Trophoblast cell (in vitro differentiated cells and primary cell): ENCODE measurements around the gene SSC5D.

Source experiments
- DNase-seq, 2 donors: peaks; one replicate each; pipeline ENCODE4 v3.0.0-alpha.2; 2016
- H2AFZ ChIP-seq: 2 replicates; pipeline ENCODE4 v1.6.1; 2013; ENCODE audit warnings: low read length, moderate library complexity, mild to moderate bottlenecking; ENCODE audit not compliant: insufficient read depth, poor library complexity
- H2AK5ac ChIP-seq: 2 replicates; pipeline ENCODE4 v1.6.1; 2013; ENCODE audit warnings: mild to moderate bottlenecking, low read length
- H2BK120ac ChIP-seq: 2 replicates; pipeline ENCODE4 v1.6.1; 2013; ENCODE audit warnings: low read length, mild to moderate bottlenecking, moderate library complexity; ENCODE audit not compliant: insufficient read depth, poor library complexity
- H2BK12ac ChIP-seq: 2 replicates; pipeline ENCODE4 v1.6.1; 2013; ENCODE audit warnings: mild to moderate bottlenecking, low read length, moderate library complexity
- H2BK5ac ChIP-seq: 2 replicates; pipeline ENCODE4 v1.6.1; 2013; ENCODE audit warnings: low read length, low read depth, moderate library complexity, mild to moderate bottlenecking; ENCODE audit not compliant: poor library complexity
- H3K14ac ChIP-seq: 2 replicates; pipeline ENCODE4 v1.6.1; 2013; ENCODE audit warnings: mild to moderate bottlenecking, low read length
- H3K18ac ChIP-seq: 2 replicates; pipeline ENCODE4 v1.6.1; 2013; ENCODE audit warnings: mild to moderate bottlenecking, low read length
- H3K23ac ChIP-seq: 2 replicates; pipeline ENCODE4 v1.6.1; 2013; ENCODE audit warnings: low read length
- H3K27ac ChIP-seq: 2 replicates; pipeline ENCODE4 v1.5.1; 2013; ENCODE audit warnings: low read depth, mild to moderate bottlenecking, inconsistent platforms, low read length, moderate library complexity
- H3K27me3 ChIP-seq: 2 replicates; pipeline ENCODE4 v1.6.1; 2013; ENCODE audit warnings: inconsistent platforms, mild to moderate bottlenecking, low read length, moderate library complexity; ENCODE audit not compliant: insufficient read depth
- H3K36me3 ChIP-seq, 2 experiments: 1 replicate in 1 of 2; 2 replicates in 1 of 2; pipeline ENCODE4 v1.6.1; 2013; ENCODE audit warnings: low read length in 2 of 2, mild to moderate bottlenecking in 2 of 2, moderate library complexity in 1 of 2; ENCODE audit not compliant: insufficient read depth in 2 of 2, control insufficient read depth in 1 of 2
- H3K4ac ChIP-seq: 2 replicates; pipeline ENCODE4 v1.6.1; 2013; ENCODE audit warnings: low read depth, mild to moderate bottlenecking, low read length, moderate library complexity
- H3K4me1 ChIP-seq, 2 experiments: 1 replicate in 1 of 2; 2 replicates in 1 of 2; pipeline ENCODE4 v1.6.1; 2013; ENCODE audit warnings: low read length in 2 of 2, mild to moderate bottlenecking in 2 of 2, moderate library complexity in 1 of 2; ENCODE audit not compliant: insufficient read depth in 2 of 2, control insufficient read depth in 1 of 2
- H3K4me2 ChIP-seq: 2 replicates; pipeline ENCODE4 v1.6.1; 2013; ENCODE audit warnings: inconsistent platforms, mild to moderate bottlenecking, low read length, moderate library complexity
- H3K4me3 ChIP-seq: 2 replicates; pipeline ENCODE4 v1.5.1; 2013; ENCODE audit warnings: mild to moderate bottlenecking, low read depth, low read length, inconsistent platforms
- H3K79me1 ChIP-seq: one replicate; pipeline ENCODE4 v1.6.1; 2013; ENCODE audit warnings: low read length
- H3K79me2 ChIP-seq: 2 replicates; pipeline ENCODE4 v1.6.1; 2013; ENCODE audit warnings: low read length, mild to moderate bottlenecking; ENCODE audit not compliant: control insufficient read depth, insufficient read depth, poor library complexity
- H3K9ac ChIP-seq: 2 replicates; pipeline ENCODE4 v1.6.1; 2013; ENCODE audit warnings: mild to moderate bottlenecking, low read length
- H3K9me3 ChIP-seq: 2 replicates; pipeline ENCODE4 v1.6.1; 2013; ENCODE audit warnings: low read depth, mild to moderate bottlenecking, control low read depth, inconsistent platforms, low read length; ENCODE audit not compliant: insufficient read depth
- H4K12ac ChIP-seq: 2 replicates; pipeline ENCODE4 v1.6.1; 2013; ENCODE audit warnings: low read depth, mild to moderate bottlenecking, low read length, moderate library complexity
- H4K8ac ChIP-seq: 2 replicates; pipeline ENCODE4 v1.6.1; 2013; ENCODE audit warnings: low read depth, mild to moderate bottlenecking, low read length, moderate library complexity
- H4K91ac ChIP-seq: one replicate; pipeline ENCODE4 v1.6.1; 2013; ENCODE audit warnings: low read depth, mild to moderate bottlenecking, low read length, moderate library complexity
- WGBS: extraction: QIAGEN DNeasy Blood & Tissue Kit; methylation state at CpG from one replicate; pipeline ENCODE4 v1.1.7; 2013; ENCODE audit warnings: missing lambda C conversion rate; ENCODE audit not compliant: insufficient read length, insufficient coverage; ENCODE audit errors: extremely low coverage; 5-methylcytosine and 5-hydroxymethylcytosine counted together

The SSC5D gene

DNA sequence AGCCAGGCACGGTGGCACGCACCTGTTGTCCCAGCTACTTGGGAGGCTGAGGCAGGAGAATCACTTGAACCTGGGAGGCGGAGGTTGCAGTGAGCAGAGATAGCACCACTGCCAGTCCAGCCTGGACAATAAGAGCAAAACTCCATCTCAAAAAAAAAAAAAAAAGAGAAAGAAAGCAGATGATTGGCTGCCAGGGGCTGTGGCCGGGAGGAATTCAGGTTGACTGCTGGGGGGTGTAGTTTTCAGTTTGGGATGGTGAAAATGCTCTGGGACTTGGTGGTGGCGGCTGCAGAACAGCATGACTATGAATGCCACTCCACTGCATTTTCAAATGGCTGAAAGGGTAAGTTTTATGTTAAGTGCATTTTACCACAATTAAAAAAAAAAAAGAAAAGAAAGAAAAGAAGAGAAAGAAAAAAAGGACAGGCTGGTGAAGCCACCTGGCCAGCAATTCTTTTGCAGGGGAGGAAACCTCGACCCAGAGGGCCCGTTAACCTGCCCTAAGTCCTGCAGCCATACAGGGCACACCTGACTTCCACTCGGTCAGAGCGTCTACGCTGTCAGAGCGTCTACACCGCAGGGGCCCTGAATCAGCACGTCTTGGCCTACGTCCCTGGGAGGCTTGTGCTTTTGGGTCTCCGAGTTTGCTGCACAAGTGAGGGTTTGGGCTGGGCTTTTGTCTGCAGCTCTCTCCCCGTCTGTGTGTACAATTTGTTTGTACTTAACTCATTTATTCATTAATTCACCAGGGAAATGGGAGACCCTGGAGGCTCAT lies 30.4 kb upstream of the SSC5D start:
- H4K12ac ChIP-seq, result no peak overlapping the region
- H3K18ac ChIP-seq, result no peak overlapping the region
- H4K8ac ChIP-seq, result no peak overlapping the region
- no peak overlapping the region for H3K4ac ChIP-seq
- H2BK12ac ChIP-seq, result no peak overlapping the region
- no peaks in the 10 kb centered on the region for H3K27me3 ChIP-seq
- H3K4me3 ChIP-seq, result no peak overlapping the region
- H3K36me3 ChIP-seq, result peaks cover 0 to 5% of the 10 kb centered on the region in 2 experiments
- no peak overlapping the region for H3K9ac ChIP-seq
- no peak overlapping the region for H2AK5ac ChIP-seq
- H2AFZ ChIP-seq, result no peak overlapping the region
- no peak overlapping the region for H3K14ac ChIP-seq
- H3K27ac ChIP-seq, result no peak overlapping the region
- H2BK120ac ChIP-seq, result no peak overlapping the region
- no peak overlapping the region for H3K23ac ChIP-seq
- peaks cover 2% of the 10 kb centered on the region for H3K9me3 ChIP-seq
- H2BK5ac ChIP-seq, result no peak overlapping the region
- H4K91ac ChIP-seq, result no peak overlapping the region
- H3K4me2 ChIP-seq, result no peak overlapping the region
- peaks cover 6% of the 10 kb centered on the region for H3K79me1 ChIP-seq
- no CpG with 5 or more reads among the region's 16 CpGs for WGBS
- H3K79me2 ChIP-seq, result peaks cover 3% of the 10 kb centered on the region
- DNase-seq, result no peak
- H3K4me1 ChIP-seq, result peaks cover 7 to 12% of the 10 kb centered on the region in 2 experiments

DNA sequence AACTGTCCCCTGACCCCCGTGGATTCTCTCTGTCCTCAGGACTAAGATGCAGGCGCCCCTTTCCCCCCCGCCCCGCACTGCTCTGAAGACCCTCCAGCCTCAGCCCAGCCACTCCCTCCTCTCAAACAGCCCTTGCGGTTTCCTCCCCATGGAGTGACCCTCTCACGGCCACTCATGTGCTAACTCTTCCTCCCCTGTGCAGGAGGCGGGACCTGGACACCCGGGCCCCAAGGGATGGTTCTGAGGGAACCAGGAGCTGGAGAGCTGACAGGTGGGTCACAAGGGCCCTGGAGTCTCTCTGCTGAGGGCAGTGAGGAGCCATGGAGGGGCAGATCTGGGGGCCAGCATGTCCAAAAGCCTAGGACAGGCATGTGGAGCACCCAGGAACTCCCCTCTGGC lies 28.7 kb upstream of the SSC5D start:
- Histone ChIP-seq H3K36me3 (peaks cover 0 to 5% of the 10 kb centered on the region in 2 experiments), H4K91ac (no peak overlapping the region), H2BK120ac (no peak overlapping the region), H2BK12ac (no peak overlapping the region), H3K79me1 (peaks cover 6% of the 10 kb centered on the region), H3K9me3 (no peaks in the 10 kb centered on the region), H3K4me1 (peaks cover 7 to 12% of the 10 kb centered on the region in 2 experiments), H3K4ac (no peak overlapping the region), H3K79me2 (peaks cover 3% of the 10 kb centered on the region), H3K18ac (no peak overlapping the region), H3K23ac (no peak overlapping the region), H3K27ac (no peak overlapping the region), H2AFZ (no peak overlapping the region), H3K4me2 (no peak overlapping the region), H3K14ac (no peak overlapping the region), H2AK5ac (no peak overlapping the region), H4K8ac (no peak overlapping the region), H3K27me3 (no peaks in the 10 kb centered on the region), H3K9ac (no peak overlapping the region), H2BK5ac (no peak overlapping the region), H4K12ac (no peak overlapping the region), H3K4me3 (no peak overlapping the region)
- WGBS, result no CpG with 5 or more reads among the region's 8 CpGs
- DNase-seq, result no peak

DNA sequence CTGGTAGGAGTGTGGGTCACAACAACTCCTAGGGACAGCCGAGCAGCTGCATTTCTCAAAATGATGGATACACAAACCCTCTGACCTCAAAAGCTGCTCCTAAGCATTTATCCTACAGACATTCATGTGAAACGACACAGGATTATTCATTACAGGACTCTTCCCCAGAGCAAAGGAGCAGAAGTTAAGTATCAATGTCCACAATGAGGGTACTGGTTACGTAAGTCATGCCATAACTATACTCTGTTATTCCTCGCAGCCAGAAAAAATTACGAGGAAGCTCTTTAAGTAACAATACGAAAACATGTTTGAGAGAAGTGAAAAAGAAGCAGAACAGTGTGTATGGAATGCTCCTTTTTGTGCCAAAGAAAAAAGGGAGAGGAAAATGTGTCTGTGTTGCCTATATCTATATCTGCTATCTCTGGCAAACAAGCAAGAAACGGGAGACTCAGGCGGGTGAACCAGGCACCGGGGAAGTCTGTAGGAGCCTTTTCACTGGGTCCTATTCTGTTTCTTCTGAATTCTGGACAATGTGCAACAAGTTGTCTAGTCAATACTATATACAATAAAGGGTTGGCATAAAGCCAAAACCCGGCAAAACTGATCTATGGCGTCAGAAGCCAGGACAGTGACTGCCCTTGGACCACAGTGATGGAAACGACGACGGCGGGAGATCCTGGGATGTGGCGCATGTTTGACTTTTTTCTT lies 28.1 kb upstream of the SSC5D start:
- Histone ChIP-seq H3K27me3 (no peaks in the 10 kb centered on the region), H3K9ac (no peak overlapping the region), H3K18ac (no peak overlapping the region), H3K36me3 (peaks cover 0 to 5% of the 10 kb centered on the region in 2 experiments), H4K8ac (no peak overlapping the region), H3K23ac (no peak overlapping the region), H2BK120ac (no peak overlapping the region), H3K14ac (no peak overlapping the region), H3K4ac (no peak overlapping the region), H3K9me3 (no peaks in the 10 kb centered on the region), H3K4me2 (no peak overlapping the region), H3K79me1 (peaks cover 6% of the 10 kb centered on the region), H2BK5ac (no peak overlapping the region), H4K12ac (no peak overlapping the region), H2AK5ac (no peak overlapping the region), H2AFZ (no peak overlapping the region), H2BK12ac (no peak overlapping the region), H3K4me1 (peaks cover 7 to 12% of the 10 kb centered on the region in 2 experiments), H3K27ac (no peak overlapping the region), H3K79me2 (peaks cover 3% of the 10 kb centered on the region), H3K4me3 (no peak overlapping the region), H4K91ac (no peak overlapping the region)
- WGBS, result no CpG with 5 or more reads among the region's 16 CpGs
- peak in 1 of 2 donors; percentile 56 for DNase-seq

DNA sequence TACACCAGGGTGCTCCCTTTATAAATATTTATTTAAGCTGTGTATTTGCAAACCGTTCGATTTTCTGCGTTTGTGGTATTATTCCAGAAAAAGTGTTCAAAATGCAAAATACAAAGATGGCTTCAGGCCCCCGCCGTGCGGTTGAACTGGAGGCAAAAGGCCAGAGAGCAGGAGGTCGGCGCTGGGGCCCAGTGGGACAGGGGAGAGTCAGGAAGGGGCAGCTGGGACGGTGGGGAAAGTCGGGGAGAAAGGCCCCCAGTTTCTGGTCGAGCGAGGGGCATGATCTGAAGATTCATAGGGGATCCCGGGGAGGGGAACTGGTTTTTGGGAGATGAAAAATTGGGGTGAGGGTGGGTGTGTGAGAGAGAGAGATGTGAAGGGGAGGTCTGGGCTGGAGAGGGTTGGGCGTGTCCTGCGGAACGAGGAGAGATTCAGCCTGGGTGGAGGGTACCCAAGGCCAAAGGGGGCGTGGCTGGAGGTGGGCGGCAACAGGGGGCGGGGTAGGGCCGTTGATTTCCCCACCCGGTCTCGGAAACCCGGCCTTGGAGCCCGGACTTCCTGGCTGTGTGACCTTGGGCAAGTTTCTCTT lies 27.5 kb upstream of the SSC5D start:
- no peaks in the 10 kb centered on the region for H3K27me3 ChIP-seq
- peaks cover 3% of the 10 kb centered on the region for H3K79me2 ChIP-seq
- peak overlapping the region; percentile 72 for H4K8ac ChIP-seq
- H3K4ac ChIP-seq, result no peak overlapping the region
- peak overlapping the region; percentile 90 for H3K4me2 ChIP-seq
- peak overlapping the region; percentile 41 for H2AFZ ChIP-seq
- H3K36me3 ChIP-seq, result peaks cover 0 to 3% of the 10 kb centered on the region in 2 experiments
- no peak overlapping the region for H2BK5ac ChIP-seq
- peaks cover 7 to 12% of the 10 kb centered on the region in 2 experiments for H3K4me1 ChIP-seq
- H2BK120ac ChIP-seq, result no peak overlapping the region
- no peak overlapping the region for H4K12ac ChIP-seq
- H2BK12ac ChIP-seq, result no peak overlapping the region
- peak overlapping the region; percentile 9 for H3K18ac ChIP-seq
- H3K27ac ChIP-seq, result no peak overlapping the region
- no peak overlapping the region for H3K4me3 ChIP-seq
- peak overlapping the region; percentile 86 for H3K14ac ChIP-seq
- WGBS, result no CpG with 5 or more reads among the region's 24 CpGs
- peak; percentile 26 to 62 for DNase-seq
- peaks cover 6% of the 10 kb centered on the region for H3K79me1 ChIP-seq
- H3K23ac ChIP-seq, result no peak overlapping the region
- H3K9ac ChIP-seq, result peak overlapping the region; percentile 64
- no peak overlapping the region for H2AK5ac ChIP-seq
- peak overlapping the region; percentile 56 for H4K91ac ChIP-seq
- no peaks in the 10 kb centered on the region for H3K9me3 ChIP-seq
